ENCODE data around the gene BLOC1S6. TPM values are rescaled to one million over a fixed set of nuclear protein-coding genes. Genes with fewer than 3 reads are reported as not detected.

Gene BLOC1S6
- total and polyA plus RNA-seq, 2 of the 13 experiments (the other 11 are each of a cell fraction or from before 2014, with no cell fraction given) = 11.8 to 44.3 TPM

DNA sequence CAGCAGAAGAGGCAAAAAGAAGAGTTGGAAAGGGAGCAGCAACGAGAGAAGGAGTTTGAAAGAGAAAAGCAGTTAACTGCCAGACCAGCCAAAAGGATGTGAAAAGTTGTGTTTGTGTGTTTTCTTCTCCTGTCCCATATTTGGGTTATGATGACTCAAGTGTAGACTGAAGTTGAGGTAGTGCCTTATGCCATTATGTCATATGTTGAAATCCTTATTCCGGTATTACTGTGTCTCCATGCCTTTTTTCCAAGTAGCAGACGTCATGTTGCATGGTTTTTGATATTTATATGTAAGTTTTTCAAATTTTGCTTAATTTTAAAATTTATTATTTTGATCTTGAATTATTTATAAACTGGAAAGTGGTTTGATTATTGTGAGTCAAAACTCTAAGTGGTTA is 19.2 kb downstream of the BLOC1S6 start (continued):
- no peak for TF ChIP-seq ZSCAN12 (CRISPR knock-in tag; IDR thresholded peaks at IDR 0.05)

DNA sequence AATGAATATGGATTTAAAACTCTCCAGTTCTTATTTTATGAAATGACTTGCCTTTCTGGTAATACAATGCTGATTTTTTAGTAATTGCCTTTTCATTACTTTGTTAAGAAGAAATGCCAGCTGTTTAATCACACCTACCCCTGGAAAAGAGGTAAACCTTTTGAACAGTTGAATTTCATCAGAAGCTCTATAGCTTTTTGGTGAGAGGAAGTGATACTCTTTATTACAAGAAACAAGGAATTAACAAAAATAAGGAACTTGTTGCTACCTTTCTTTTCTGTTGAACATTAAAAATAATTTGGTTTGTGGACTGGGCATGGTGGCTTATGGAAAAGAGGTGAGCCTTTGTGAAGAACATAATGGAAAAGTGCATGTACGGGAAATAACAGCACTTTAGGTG is 19.7 kb downstream of the BLOC1S6 start:
- Histone ChIP-seq H3K4me3 (replicated peaks in 1 of 3; ENCODE audit: insufficient read depth in 1 of 3, low read depth in 2 of 3, low read length in 3 of 3) (no peak overlapping the region), H3K4me1 (ENCODE audit: insufficient read depth, low read length) (no peaks in the 10 kb centered on the region), H3K9me3 (ENCODE audit: low read length) (no peaks in the 10 kb centered on the region), H3K27me3 (ENCODE audit: control insufficient read depth in 1 of 2, insufficient read depth in 2 of 2, low read length in 2 of 2) (no peaks in the 10 kb centered on the region), H3K36me3 (replicated peaks in 1 of 2; ENCODE audit: control insufficient read depth in 1 of 2, insufficient read depth in 2 of 2, low read length in 2 of 2) (peaks cover 0 to 24% of the 10 kb centered on the region in 2 experiments; a peak in 4 of 5 replicates), H4K20me1 (ENCODE audit: insufficient read depth, low read length) (no peaks in the 10 kb centered on the region), H3K27ac (ENCODE audit: extremely low read length, insufficient read depth, low read length) (no peak overlapping the region), H2AFZ (ENCODE audit: low read length) (no peak overlapping the region), H3K4me2 (ENCODE audit: low read depth, low read length) (no peak overlapping the region), H3K9ac (ENCODE audit: insufficient read depth, low read depth, low read length) (no peak overlapping the region), H3K79me2 (ENCODE audit: insufficient read depth, low read length) (no peaks in the 10 kb centered on the region)
- in situ Hi-C loops (cut with HindIII; ENCODE audit: extremely low pct_ligation_motif_present, low pct_unique_long_range_greater_than_20kb) = no loop called here
- WGBS (ENCODE audit: low lambda C conversion rate) = 96% methylated on average over 1 of the region's 1 CpG
- DNase-seq (ENCODE audit: low spot score) (no peak), ATAC-seq (no peak), FAIRE-seq (no peak)
- no TSS peak for BruUV-seq (replicated peaks)
- CTCF ChIA-PET (ENCODE audit: low intra/inter-chr PET ratio, low total read pairs) = no interaction called here
- POLR2A ChIA-PET = no interaction called here
- intact Hi-C loops (cut with micrococcal nuclease; ENCODE audit: unreplicated experiment) = no loop called here
- no peak for TF ChIP-seq ZMYM2 (CRISPR knock-in tag; IDR thresholded peaks at IDR 0.05)
- TF ChIP-seq, protein P1, sequence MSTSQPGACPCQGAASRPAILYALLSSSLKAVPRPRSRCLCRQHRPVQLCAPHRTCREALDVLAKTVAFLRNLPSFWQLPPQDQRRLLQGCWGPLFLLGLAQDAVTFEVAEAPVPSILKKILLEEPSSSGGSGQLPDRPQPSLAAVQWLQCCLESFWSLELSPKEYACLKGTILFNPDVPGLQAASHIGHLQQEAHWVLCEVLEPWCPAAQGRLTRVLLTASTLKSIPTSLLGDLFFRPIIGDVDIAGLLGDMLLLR (CRISPR knock-in tag; IDR thresholded peaks at IDR 0.05) = no peak
- TF ChIP-seq NFYB (CRISPR knock-in tag; IDR thresholded peaks at IDR 0.05) = no peak
- no peak for TF ChIP-seq AGO1 (IDR thresholded peaks at IDR 0.05; ENCODE audit: low read depth, low read length, poor library complexity, severe bottlenecking)
- no peak for TF ChIP-seq ZNF24 (IDR thresholded peaks at IDR 0.05)
- TF ChIP-seq, protein P2, sequence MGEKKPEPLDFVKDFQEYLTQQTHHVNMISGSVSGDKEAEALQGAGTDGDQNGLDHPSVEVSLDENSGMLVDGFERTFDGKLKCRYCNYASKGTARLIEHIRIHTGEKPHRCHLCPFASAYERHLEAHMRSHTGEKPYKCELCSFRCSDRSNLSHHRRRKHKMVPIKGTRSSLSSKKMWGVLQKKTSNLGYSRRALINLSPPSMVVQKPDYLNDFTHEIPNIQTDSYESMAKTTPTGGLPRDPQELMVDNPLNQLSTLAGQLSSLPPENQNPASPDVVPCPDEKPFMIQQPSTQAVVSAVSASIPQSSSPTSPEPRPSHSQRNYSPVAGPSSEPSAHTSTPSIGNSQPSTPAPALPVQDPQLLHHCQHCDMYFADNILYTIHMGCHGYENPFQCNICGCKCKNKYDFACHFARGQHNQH (CRISPR knock-in tag; IDR thresholded peaks at IDR 0.05) = no peak
- no peak for TF ChIP-seq SMARCC2 (IDR thresholded peaks at IDR 0.05)

Data from HepG2 (cell line).